AG04449 (cell line): ENCODE measurements around the gene LYPD6B.

Experiments used
- CTCF ChIA-PET: fragments of 350-600 bp; formaldehyde crosslinking; extraction: SDS; loops from one replicate; lab custom pipeline; 2021; ENCODE audit warnings: antibody characterized with exemption; lab: Yijun Ruan, JAX
- POLR2A ChIA-PET: fragments of 400-600, 350-600 bp; formaldehyde crosslinking; extraction: SDS; loops from one replicate; lab custom pipeline; 2020; ENCODE audit warnings: antibody characterized with exemption, inconsistent platforms; lab: Yijun Ruan, JAX
- DNase-seq: peaks from one replicate; pipeline ENCODE4 v3.0.0-alpha.2; 2010; ENCODE audit warnings: low read depth, low spot score
- H3K4me3 ChIP-seq: 2 replicates; pipeline ENCODE4 v1.5.1; 2011; ENCODE audit warnings: low read depth, mild to moderate bottlenecking, control low read depth, low read length
- CTCF ChIP-seq: IDR thresholded peaks from one replicate; pipeline ENCODE4 v1.5.1; 2011; ENCODE audit warnings: mild to moderate bottlenecking, moderate library complexity, low read length, control low read depth, inconsistent platforms; ENCODE audit not compliant: insufficient read depth; ENCODE audit errors: missing control alignments

The LYPD6B gene

GRCh38 chr2:149023091-149023490, 15.4 kb upstream of the LYPD6B start:
- CTCF ChIA-PET = interaction anchor here (1.3 to 1.4 kb wide), 2 partner anchors 8 to 18 kb away, joined by 3 read pairs; no protein-coding TSS in a partner anchor
- DNase-seq = no peak
- POLR2A ChIA-PET = no interaction called here
- no peak overlapping the region for H3K4me3 ChIP-seq
- no peak for TF ChIP-seq CTCF

- no peak for DNase-seq
- no peak overlapping the region for H3K4me3 ChIP-seq
- TF ChIP-seq CTCF = no peak
- POLR2A ChIA-PET = no interaction called here
- CTCF ChIA-PET = interaction anchor here (1.0 to 8.7 kb wide), 4 partner anchors 11 to 535 kb away, joined by 3 to 67 read pairs (median 6); partner anchors contain the start of gene LYPD6B
These were observed 10.8 kb upstream of the LYPD6B start for GRCh38 chr2:149027590-149028250.

- no peak for TF ChIP-seq CTCF
- POLR2A ChIA-PET = no interaction called here
- CTCF ChIA-PET = interaction anchor here (1.0 to 8.7 kb wide), 4 partner anchors 10 to 534 kb away, joined by 3 to 67 read pairs (median 6); partner anchors contain the start of gene LYPD6B
- no peak for DNase-seq
- no peak overlapping the region for H3K4me3 ChIP-seq
These were observed 10.1 kb upstream of the LYPD6B start for GRCh38 chr2:149028377-149028776.

GRCh38 chr2:149028891-149029290, 9.6 kb upstream of the LYPD6B start:
- no peak for TF ChIP-seq CTCF
- CTCF ChIA-PET = interaction anchor here (1.1 to 8.7 kb wide), 5 partner anchors 10 to 534 kb away, joined by 3 to 67 read pairs (median 7); partner anchors contain the start of gene LYPD6B
- POLR2A ChIA-PET = no interaction called here

GRCh38 chr2:149029307-149029965, 9.1 kb upstream of the LYPD6B start:
- ChIA-PET POLR2A (no interaction called here), CTCF (interaction anchor here (1.1 to 8.7 kb wide), 4 partner anchors 9 to 532 kb away, joined by 3 to 67 read pairs (median 9); partner anchors contain the start of gene LYPD6B)
- DNase-seq = no peak
- H3K4me3 ChIP-seq = no peak overlapping the region
- TF ChIP-seq CTCF = no peak

More at GRCh38 chr2:149028891-149029290, 9.6 kb upstream of the LYPD6B start:
- H3K4me3 ChIP-seq = no peak overlapping the region
- DNase-seq = no peak

- ChIA-PET CTCF (interaction anchor here (1.3 to 8.7 kb wide), 3 partner anchors 9 to 530 kb away, joined by 3 to 67 read pairs (median 11); no protein-coding TSS in a partner anchor), POLR2A (no interaction called here)
- DNase-seq = no peak
- TF ChIP-seq CTCF = no peak
- no peak overlapping the region for H3K4me3 ChIP-seq
These were observed 7.1 kb upstream of the LYPD6B start for GRCh38 chr2:149031396-149031795.
